Uterus (tissue), 4 donors: Measurements from ENCODE around the gene SARS1. TPM values are rescaled to one million over a fixed set of nuclear protein-coding genes. Genes with fewer than 3 reads are reported as not detected.

Experiments used
- DNase-seq, 2 donors: peaks; one replicate each; pipeline ENCODE4 v3.0.0-alpha.2; 2019 to 2020
- H3K27ac ChIP-seq, 2 donors: fragments of 200-600 bp; sonication (generic); 1 replicate in 1 of 2; 2 replicates in 1 of 2; pipeline ENCODE4 v1.5.1; 2016 to 2018
- H3K27me3 ChIP-seq, 2 donors: fragments of 200-600 bp; sonication (generic); one replicate each; pipeline ENCODE4 v1.5.1; 2018 to 2019; ENCODE audit warnings: control low read depth in 1 of 2
- H3K36me3 ChIP-seq, 2 donors: fragments of 200-600 bp; sonication (generic); one replicate each; pipeline ENCODE4 v1.5.1; 2019; ENCODE audit warnings: control low read depth in 1 of 2
- H3K4me1 ChIP-seq, 2 donors: fragments of 200-600 bp; sonication (generic); one replicate each; pipeline ENCODE4 v1.5.1; 2018 to 2019; ENCODE audit warnings: control low read depth in 1 of 2
- H3K4me3 ChIP-seq, 2 donors: fragments of 200-600 bp; sonication (generic); 1 replicate in 1 of 2; 2 replicates in 1 of 2; pipeline ENCODE4 v1.5.1; 2018 to 2019; ENCODE audit warnings: mild to moderate bottlenecking in 1 of 2
- H3K9me3 ChIP-seq, 2 donors: fragments of 200-600 bp; sonication (generic); one replicate each; pipeline ENCODE4 v1.5.1; 2019; ENCODE audit warnings: control low read depth in 1 of 2
- CTCF ChIP-seq, 4 experiments: fragments of 200-600 bp in 2 of 4; fragments of 450-650 bp in 2 of 4; sonication (generic) in 2 of 4; IDR thresholded peaks; one replicate each; pipeline ENCODE4 v1.5.1; 2016 to 2019; ENCODE audit warnings: antibody characterized with exemption in 4 of 4, mild to moderate bottlenecking in 2 of 4, moderate library complexity in 1 of 4
- POLR2A ChIP-seq, 2 donors: fragments of 450-650 bp; IDR thresholded peaks; one replicate each; pipeline ENCODE4 v1.6.1; 2016; ENCODE audit warnings: antibody characterized with exemption in 2 of 2, mild to moderate bottlenecking in 1 of 2, moderate library complexity in 1 of 2
- intact Hi-C: fragments of 100-400 bp; cut with DNase I; formaldehyde crosslinking; loops from one replicate; pipeline ENCODE4 v1.15.1; 2023; ENCODE audit warnings: low total_unique reads
- total RNA-seq, 4 donors: library from RNA; depleted of rRNA in 3 of 4; stranded (reverse); fragments of >200 nt in 3 of 4; gene quantifications; one replicate each; pipeline versions ENCODE4 v1.1.0 to v1.2.4, GENCODE V29; 2014 to 2023
- donor health status: DM: yes; HTN: yes; CAD: no.

The SARS1 gene
- total RNA-seq, 4 donors from 2014 or later = 98.1 to 138 (median 112) TPM

GRCh38 chr1:109246141-109246551 lies 32.4 kb downstream of the SARS1 start:
- intact Hi-C loops = no loop called here

GRCh38 chr1:109247401-109248365 lies 34.0 kb downstream of the SARS1 start:
- TF ChIP-seq CTCF (IDR thresholded peaks at IDR 0.05) = no peak
- TF ChIP-seq POLR2A (IDR thresholded peaks at IDR 0.05) = no peak
- Histone ChIP-seq H3K27me3 (no peaks in the 10 kb centered on the region), H3K4me1 (peaks cover 0 to 5% of the 10 kb centered on the region in 2 donors), H3K27ac (no peak overlapping the region), H3K4me3 (no peak overlapping the region), H3K36me3 (no peaks in the 10 kb centered on the region), H3K9me3 (no peaks in the 10 kb centered on the region)
- intact Hi-C loops = no loop called here
- DNase-seq = no peak

More at GRCh38 chr1:109246141-109246551, 32.4 kb downstream of the SARS1 start:
- Histone ChIP-seq H3K27ac (no peak overlapping the region), H3K27me3 (no peaks in the 10 kb centered on the region), H3K4me3 (no peak overlapping the region), H3K36me3 (no peaks in the 10 kb centered on the region), H3K4me1 (peaks cover 0 to 16% of the 10 kb centered on the region in 2 donors), H3K9me3 (no peaks in the 10 kb centered on the region)
- peak in 1 of 2 donors; percentile 8 for DNase-seq
- TF ChIP-seq CTCF (IDR thresholded peaks at IDR 0.05) (no peak), POLR2A (IDR thresholded peaks at IDR 0.05) (no peak)

- no peaks in the 10 kb centered on the region for H3K9me3 ChIP-seq
- H3K36me3 ChIP-seq = no peaks in the 10 kb centered on the region
- no peak overlapping the region for H3K4me3 ChIP-seq
- peaks cover 0 to 5% of the 10 kb centered on the region in 2 donors for H3K4me1 ChIP-seq
- no peaks in the 10 kb centered on the region for H3K27me3 ChIP-seq
- intact Hi-C loops = no loop called here
- TF ChIP-seq CTCF (IDR thresholded peaks at IDR 0.05) (no peak), POLR2A (IDR thresholded peaks at IDR 0.05) (no peak)
- DNase-seq = peak in 1 of 2 donors; percentile 11
- no peak overlapping the region for H3K27ac ChIP-seq
Observed at GRCh38 chr1:109248444-109248796, 34.7 kb downstream of the SARS1 start.

GRCh38 chr1:109248797-109249629 lies 35.3 kb downstream of the SARS1 start, which contains the start of gene CELSR2:
Gene CELSR2 (plus strand): TSS chr1:109249539. CDS start chr1:109250080, 541 bp downstream.
- TF ChIP-seq POLR2A (IDR thresholded peaks at IDR 0.05) (peak in 1 of 2 donors; percentile 43), CTCF (IDR thresholded peaks at IDR 0.05) (no peak)
- peak within 1 kb of the TSS in 1 of 2 donors; percentile 13 for H3K27ac ChIP-seq
- no peaks in the 10 kb centered on the region for H3K36me3 ChIP-seq
- peak in 1 of 2 donors; percentile 41 for DNase-seq
- intact Hi-C loops = no loop called here
- no peaks in the 10 kb centered on the region for H3K27me3 ChIP-seq
- H3K4me1 ChIP-seq = peaks cover 0 to 9% of the 10 kb centered on the region in 2 donors
- no peaks in the 10 kb centered on the region for H3K9me3 ChIP-seq
- H3K4me3 ChIP-seq = peak within 1 kb of the TSS; percentile 8 to 57
